ENCODE results near the gene HERPUD1.

DNA sequence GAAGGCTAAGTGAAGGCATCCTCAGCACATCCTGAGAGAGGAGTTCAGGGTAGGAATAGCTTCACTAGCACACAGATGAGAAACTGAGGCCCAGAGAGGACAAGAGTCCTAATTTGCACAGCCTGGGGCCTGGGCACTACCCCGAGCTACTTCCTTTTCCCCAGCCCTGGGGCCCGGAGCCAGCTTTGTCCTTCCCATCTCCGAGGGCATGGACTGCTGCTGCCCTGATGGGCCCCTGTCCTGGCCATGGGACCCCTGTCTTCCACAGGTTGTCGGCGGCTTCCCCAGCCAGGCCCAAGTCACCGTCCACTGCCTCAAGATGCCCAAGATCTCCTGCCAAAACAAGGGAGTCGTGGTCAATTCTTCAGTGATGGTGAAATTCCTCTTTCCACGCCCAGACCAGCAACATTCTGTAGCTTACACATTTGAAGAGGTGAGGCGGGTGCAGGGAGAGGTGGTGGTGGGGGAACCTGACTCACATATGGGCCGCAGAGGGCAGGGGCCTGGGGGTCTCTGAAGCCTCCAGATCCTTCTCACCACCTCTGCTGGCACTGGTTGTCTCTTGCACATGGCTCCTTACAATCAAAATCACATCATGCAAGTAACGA lies 46.0 kb downstream of the HERPUD1 start:
- TF ChIP-seq, protein P1, sequence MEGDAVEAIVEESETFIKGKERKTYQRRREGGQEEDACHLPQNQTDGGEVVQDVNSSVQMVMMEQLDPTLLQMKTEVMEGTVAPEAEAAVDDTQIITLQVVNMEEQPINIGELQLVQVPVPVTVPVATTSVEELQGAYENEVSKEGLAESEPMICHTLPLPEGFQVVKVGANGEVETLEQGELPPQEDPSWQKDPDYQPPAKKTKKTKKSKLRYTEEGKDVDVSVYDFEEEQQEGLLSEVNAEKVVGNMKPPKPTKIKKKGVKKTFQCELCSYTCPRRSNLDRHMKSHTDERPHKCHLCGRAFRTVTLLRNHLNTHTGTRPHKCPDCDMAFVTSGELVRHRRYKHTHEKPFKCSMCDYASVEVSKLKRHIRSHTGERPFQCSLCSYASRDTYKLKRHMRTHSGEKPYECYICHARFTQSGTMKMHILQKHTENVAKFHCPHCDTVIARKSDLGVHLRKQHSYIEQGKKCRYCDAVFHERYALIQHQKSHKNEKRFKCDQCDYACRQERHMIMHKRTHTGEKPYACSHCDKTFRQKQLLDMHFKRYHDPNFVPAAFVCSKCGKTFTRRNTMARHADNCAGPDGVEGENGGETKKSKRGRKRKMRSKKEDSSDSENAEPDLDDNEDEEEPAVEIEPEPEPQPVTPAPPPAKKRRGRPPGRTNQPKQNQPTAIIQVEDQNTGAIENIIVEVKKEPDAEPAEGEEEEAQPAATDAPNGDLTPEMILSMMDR (IDR thresholded peaks at IDR 0.05): no peak
- TF ChIP-seq POLR2A (IDR thresholded peaks at IDR 0.05): no peak

Data from esophagus squamous epithelium (tissue), 4 donors.